Left ventricle myocardium inferior (tissue), 1 donor: Measurements from ENCODE around the gene RGS7. TPM values are rescaled to one million over a fixed set of nuclear protein-coding genes. Genes with fewer than 3 reads are reported as not detected.

Experiments used
- DNase-seq: peaks from one replicate; pipeline ENCODE4 v3.0.0-alpha.2; 2020
- H3K27ac ChIP-seq: fragments of 200-600 bp; replicated peaks from 2 replicates; pipeline ENCODE4 v1.8.0; 2021
- H3K27me3 ChIP-seq: fragments of 200-600 bp; 2 replicates; pipeline ENCODE4 v1.8.0; 2021; ENCODE audit warnings: low read depth
- H3K36me3 ChIP-seq: fragments of 200-600 bp; 2 replicates; pipeline ENCODE4 v1.8.0; 2021
- H3K4me1 ChIP-seq: fragments of 200-600 bp; 2 replicates; pipeline ENCODE4 v1.8.0; 2021
- H3K4me3 ChIP-seq: fragments of 200-600 bp; 2 replicates; pipeline ENCODE4 v1.8.0; 2021; ENCODE audit warnings: mild to moderate bottlenecking, moderate library complexity
- H3K9me3 ChIP-seq: fragments of 200-600 bp; replicated peaks from 2 replicates; pipeline ENCODE4 v1.8.0; 2021
- CTCF ChIP-seq: fragments of 200-600 bp; IDR thresholded peaks from 2 replicates; pipeline ENCODE4 v1.8.0; 2021; ENCODE audit warnings: antibody characterized with exemption, mild to moderate bottlenecking, borderline replicate concordance
- intact Hi-C: fragments of 100-400 bp; cut with micrococcal nuclease; formaldehyde crosslinking; loops from one replicate; pipeline ENCODE4 v1.11.0; 2022
- total RNA-seq: library from RNA; stranded (reverse); fragmentation: NEBNext Ultra II Directional; extraction: Animal tissue kit (Norgen Biotek cat#: 25700); gene quantifications from one replicate; pipeline ENCODE4 v1.2.1, GENCODE V29; 2021
- donor health status: DM: no; HTN: yes; CAD: no; lungs with severe emphysema.

The RGS7 gene
- total RNA-seq, 1 donor from 2014 or later = not detected

GRCh38 chr1:241219449-241219848, 137.6 kb downstream of the RGS7 start:
- H3K4me3 ChIP-seq = no peak overlapping the region
- intact Hi-C loops = no loop called here
- no peak for DNase-seq
- peaks cover 44% of the 10 kb centered on the region for H3K9me3 ChIP-seq
- H3K36me3 ChIP-seq = no peaks in the 10 kb centered on the region
- H3K4me1 ChIP-seq = no peaks in the 10 kb centered on the region
- H3K27ac ChIP-seq = no peak overlapping the region
- TF ChIP-seq CTCF = no peak
- no peaks in the 10 kb centered on the region for H3K27me3 ChIP-seq

GRCh38 chr1:241217516-241217915, 139.5 kb downstream of the RGS7 start:
- intact Hi-C loops = no loop called here
- H3K27me3 ChIP-seq = no peaks in the 10 kb centered on the region
- no peaks in the 10 kb centered on the region for H3K36me3 ChIP-seq
- no peak overlapping the region for H3K27ac ChIP-seq
- no peak for TF ChIP-seq CTCF
- no peak for DNase-seq
- peaks cover 27% of the 10 kb centered on the region for H3K9me3 ChIP-seq
- no peaks in the 10 kb centered on the region for H3K4me1 ChIP-seq
- no peak overlapping the region for H3K4me3 ChIP-seq

- Histone ChIP-seq H3K27ac (no peak overlapping the region), H3K27me3 (no peaks in the 10 kb centered on the region), H3K9me3 (peaks cover 14% of the 10 kb centered on the region), H3K4me3 (no peak overlapping the region), H3K4me1 (no peaks in the 10 kb centered on the region), H3K36me3 (no peaks in the 10 kb centered on the region)
- intact Hi-C loops = no loop called here
- TF ChIP-seq CTCF = no peak
- no peak for DNase-seq
These were observed 141.3 kb downstream of the RGS7 start for GRCh38 chr1:241215683-241216082.

GRCh38 chr1:241215203-241215602, 141.8 kb downstream of the RGS7 start:
- Histone ChIP-seq H3K4me3 (no peak overlapping the region), H3K27me3 (no peaks in the 10 kb centered on the region), H3K4me1 (no peaks in the 10 kb centered on the region), H3K27ac (no peak overlapping the region), H3K9me3 (peaks cover 14% of the 10 kb centered on the region), H3K36me3 (no peaks in the 10 kb centered on the region)
- intact Hi-C loops = no loop called here
- DNase-seq = no peak
- no peak for TF ChIP-seq CTCF

GRCh38 chr1:241213139-241213538, 143.9 kb downstream of the RGS7 start:
- H3K4me3 ChIP-seq = no peak overlapping the region

More at GRCh38 chr1:241213139-241213538, 143.9 kb downstream of the RGS7 start:
- Histone ChIP-seq H3K9me3 (peaks cover 14% of the 10 kb centered on the region), H3K27ac (no peak overlapping the region), H3K27me3 (no peaks in the 10 kb centered on the region), H3K36me3 (no peaks in the 10 kb centered on the region), H3K4me1 (no peaks in the 10 kb centered on the region)
- no peak for TF ChIP-seq CTCF
- intact Hi-C loops = no loop called here
- DNase-seq = no peak
